Liver (tissue), 3 donors: ENCODE measurements around the gene DSEL.

Experiments
- CTCF ChIP-seq: fragments of 150-350 bp; IDR thresholded peaks from 2 replicates; pipeline ENCODE4 v1.5.1; 2017; ENCODE audit warnings: improper control_type of control experiment, low read depth, low read length; ENCODE audit not compliant: missing input control
- EGR1 ChIP-seq, 2 donors: IDR thresholded peaks; 2 replicates each; pipeline ENCODE4 v1.6.1; 2016 to 2018; ENCODE audit warnings: antibody characterized with exemption in 2 of 2, low read depth in 2 of 2
- MAX ChIP-seq: IDR thresholded peaks from 2 replicates; pipeline ENCODE4 v1.6.1; 2016; ENCODE audit warnings: antibody characterized with exemption
- SP1 ChIP-seq: IDR thresholded peaks from 2 replicates; pipeline ENCODE4 v1.6.1; 2018; ENCODE audit warnings: antibody characterized with exemption, mild to moderate bottlenecking
- TAF1 ChIP-seq: conservative IDR thresholded peaks from 2 replicates; pipeline ENCODE4 v1.6.1; 2016; ENCODE audit warnings: antibody characterized with exemption, mild to moderate bottlenecking
- donor health status: healthy.
- donor health status: healthy.

GRCh38 chr18:67553437-67553836, 36.9 kb upstream of the DSEL start:
- no peak for TF ChIP-seq SP1
- no peak for TF ChIP-seq CTCF
- TF ChIP-seq MAX = no peak
- TF ChIP-seq EGR1 (IDR thresholded peaks at IDR 0.05; ENCODE audit: low read depth in 2 of 2) = no peak
- no peak for TF ChIP-seq TAF1
